ENCODE measurements around the gene PNPLA7. TPM values are rescaled to one million over a fixed set of nuclear protein-coding genes. Genes with fewer than 3 reads are reported as not detected.

PNPLA7 gene
- total and polyA plus RNA-seq, 7 experiments from 2014 or later: 2.7 to 28.9 (median 9.0) TPM

GRCh38 chr9:137459601-137460362, 90.4 kb downstream of the PNPLA7 start:
- ChIA-PET CTCF (no interaction called here), POLR2A (interaction anchor here (0.7 to 1.0 kb wide), 2 partner anchors 37 to 637 kb away, joined by 3 read pairs; partner anchors contain the start of gene EXD3)
- Histone ChIP-seq H3K27me3 (ENCODE audit: control insufficient read depth in 2 of 2, insufficient read depth in 2 of 2, low read length in 2 of 2) (no peaks in the 10 kb centered on the region), H3K36me3 (ENCODE audit: control insufficient read depth in 2 of 3, insufficient read depth in 3 of 3, low read length in 3 of 3) (peaks cover 0 to 30% (median 4%) of the 10 kb centered on the region in 3 experiments), H3K4me3 (ENCODE audit: low read length) (peak overlapping the region; percentile 67), H3K27ac (ENCODE audit: low read depth, low read length) (peak overlapping the region; percentile 93), H3K9me3 (ENCODE audit: control insufficient read depth in 2 of 3, low read length in 3 of 3) (no peaks in the 10 kb centered on the region), H3K4me1 (ENCODE audit: control insufficient read depth in 2 of 2, insufficient read depth in 2 of 2, low read length in 2 of 2) (peaks cover 36 to 48% of the 10 kb centered on the region in 2 donors)
- Mint-ChIP-seq H3K9me3 (no peaks in the 10 kb centered on the region), H3K27ac (peak overlapping the region; percentile 28 to 98 (median 91)), H3K27me3 (no peaks in the 10 kb centered on the region), H3K4me3 (peak overlapping the region; percentile 55 to 79 (median 68)), H3K36me3 (peaks cover 0 to 4% (median 0%) of the 10 kb centered on the region in 5 donors), H3K4me1 (peaks cover 0 to 49% (median 29%) of the 10 kb centered on the region in 7 donors)
- intact Hi-C loops (cut with micrococcal nuclease): loop anchor here (1.0 to 10.0 kb wide), 7 partner anchors 9 to 1215 kb away; partner anchors contain the start of genes EXD3 (in 2 of the 2), MRPL41 (in 2 of the 2), NOXA1 (in 2 of the 2) and ARRDC1 (in 1 of the 2)
- no peak for ATAC-seq
- no peak for DNase-seq

GRCh38 chr9:137459152-137459600, 91.0 kb downstream of the PNPLA7 start, which contains the start of gene NSMF:
Gene NSMF, minus strand, starts transcription at chr9:137459334. Its CDS starts 232 bp downstream, at chr9:137459102.
- ATAC-seq (peak; percentile 89), DNase-seq (peak; percentile 90 to 99 (median 95))
- H3K27me3 ChIP-seq (ENCODE audit: control insufficient read depth in 2 of 2, insufficient read depth in 2 of 2, low read length in 2 of 2): no peaks in the 10 kb centered on the region
- peak within 1 kb of the TSS; percentile 93 for H3K27ac ChIP-seq (ENCODE audit: low read depth, low read length)
- H3K4me1 ChIP-seq (ENCODE audit: control insufficient read depth in 2 of 2, insufficient read depth in 2 of 2, low read length in 2 of 2): peaks cover 36 to 54% of the 10 kb centered on the region in 2 donors
- Mint-ChIP-seq H3K9me3 (no peaks in the 10 kb centered on the region), H3K27ac (peak within 1 kb of the TSS; percentile 28 to 98 (median 91)), H3K36me3 (peaks cover 0 to 4% (median 0%) of the 10 kb centered on the region in 5 donors), H3K27me3 (no peaks in the 10 kb centered on the region), H3K4me1 (peaks cover 0 to 55% (median 33%) of the 10 kb centered on the region in 7 donors), H3K4me3 (peak within 1 kb of the TSS; percentile 55 to 79 (median 68))
- H3K9me3 ChIP-seq (ENCODE audit: control insufficient read depth in 2 of 3, low read length in 3 of 3): no peaks in the 10 kb centered on the region
- intact Hi-C loops (cut with micrococcal nuclease): loop anchor here (1.0 to 10.0 kb wide), 6 partner anchors 9 to 1214 kb away; partner anchors contain the start of genes EXD3 (in 2 of the 2), NOXA1 (in 2 of the 2), ARRDC1 (in 1 of the 2) and MRPL41 (in 1 of the 2)
- H3K36me3 ChIP-seq (ENCODE audit: control insufficient read depth in 2 of 3, insufficient read depth in 3 of 3, low read length in 3 of 3): peaks cover 0 to 30% (median 4%) of the 10 kb centered on the region in 3 experiments
- ChIA-PET CTCF (interaction anchor here (0.6 kb wide), 1 partner anchor 67 kb away, joined by 3 read pairs; no protein-coding TSS in a partner anchor), POLR2A (interaction anchor here (0.7 to 1.0 kb wide), 2 partner anchors 37 to 636 kb away, joined by 3 read pairs; partner anchors contain the start of gene EXD3)
- H3K4me3 ChIP-seq (ENCODE audit: low read length): peak within 1 kb of the TSS; percentile 67

DNA sequence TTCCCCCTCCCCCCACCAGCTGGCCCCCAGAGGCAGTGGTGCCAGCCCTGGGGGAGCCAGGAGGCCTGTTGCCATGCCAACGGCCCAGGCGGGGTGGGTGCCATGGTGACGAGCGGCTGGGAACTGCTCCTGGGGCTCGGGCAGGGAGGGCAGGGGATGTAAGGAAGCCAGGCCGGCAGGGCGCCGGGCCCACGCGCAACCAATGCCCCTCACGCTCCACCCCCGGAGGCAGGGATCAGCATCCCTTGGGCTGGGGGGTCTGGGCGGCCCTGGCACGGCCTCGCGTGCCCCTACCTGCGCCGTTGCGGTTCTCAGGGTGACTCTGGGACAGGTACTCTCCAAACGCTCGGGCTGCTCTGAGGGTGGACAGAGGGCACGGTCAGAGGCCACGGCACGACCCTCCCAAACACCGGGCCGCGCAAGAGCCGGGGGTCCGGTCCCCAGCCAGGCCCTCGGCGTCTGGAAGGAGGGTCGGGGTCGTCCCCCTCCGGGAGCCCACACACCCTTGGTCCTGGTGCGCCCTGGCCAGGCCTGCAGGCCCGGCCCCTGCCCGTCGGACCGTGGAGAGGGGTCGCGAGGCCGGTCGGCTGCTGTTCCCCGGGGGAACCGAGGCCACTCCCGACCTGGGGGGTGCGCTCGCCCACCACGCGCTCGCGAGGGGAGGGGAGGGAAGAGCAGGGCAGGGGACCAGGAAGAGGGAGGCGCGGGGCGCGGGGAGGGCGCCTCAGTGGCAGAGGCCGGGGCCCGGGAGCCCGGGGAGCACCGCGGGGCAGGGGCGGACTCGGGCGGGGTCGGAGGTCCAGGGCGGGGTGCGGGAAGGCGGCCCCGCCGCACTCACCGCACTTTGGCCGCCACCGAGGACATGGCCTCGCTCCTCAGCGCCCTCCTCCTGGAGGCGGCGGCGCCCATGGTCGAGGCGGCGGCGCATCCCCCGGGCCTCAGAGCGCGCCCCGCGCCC, 91.7 kb downstream of the PNPLA7 start:
- Mint-ChIP-seq H3K36me3 (peaks cover 0 to 7% (median 0%) of the 10 kb centered on the region in 5 donors), H3K27me3 (no peaks in the 10 kb centered on the region), H3K27ac (no peak overlapping the region), H3K4me1 (peaks cover 0 to 61% (median 36%) of the 10 kb centered on the region in 7 donors), H3K4me3 (peak overlapping the region in 5 of 10 donors; percentile 28 to 69 (median 56)), H3K9me3 (no peaks in the 10 kb centered on the region)
- intact Hi-C loops (cut with micrococcal nuclease): loop anchor here (1.0 to 10.0 kb wide), 6 partner anchors 8 to 1214 kb away; partner anchors contain the start of genes EXD3 (in 2 of the 2), NOXA1 (in 2 of the 2), ARRDC1 (in 1 of the 2) and MRPL41 (in 1 of the 2)
- peak; percentile 8 for ATAC-seq
- ChIA-PET CTCF (interaction anchor here (0.6 kb wide), 1 partner anchor 67 kb away, joined by 3 read pairs; no protein-coding TSS in a partner anchor), POLR2A (interaction anchor here (1.0 kb wide), 1 partner anchor 36 kb away, joined by 3 read pairs; the partner anchor contains the start of gene EXD3)
- Histone ChIP-seq H3K27ac (ENCODE audit: low read depth, low read length) (peak overlapping the region; percentile 93), H3K36me3 (ENCODE audit: control insufficient read depth in 2 of 3, insufficient read depth in 3 of 3, low read length in 3 of 3) (peaks cover 0 to 30% (median 4%) of the 10 kb centered on the region in 3 experiments), H3K9me3 (ENCODE audit: control insufficient read depth in 2 of 3, low read length in 3 of 3) (no peaks in the 10 kb centered on the region), H3K4me1 (ENCODE audit: control insufficient read depth in 2 of 2, insufficient read depth in 2 of 2, low read length in 2 of 2) (peaks cover 39 to 55% of the 10 kb centered on the region in 2 donors), H3K4me3 (ENCODE audit: low read length) (peak overlapping the region; percentile 48), H3K27me3 (ENCODE audit: control insufficient read depth in 2 of 2, insufficient read depth in 2 of 2, low read length in 2 of 2) (no peaks in the 10 kb centered on the region)
- DNase-seq: peak in 1 of 9 donors; percentile 7

- no peaks in the 10 kb centered on the region for H3K9me3 ChIP-seq (ENCODE audit: control insufficient read depth in 2 of 3, low read length in 3 of 3)
- peaks cover 42 to 55% of the 10 kb centered on the region in 2 donors for H3K4me1 ChIP-seq (ENCODE audit: control insufficient read depth in 2 of 2, insufficient read depth in 2 of 2, low read length in 2 of 2)
- Mint-ChIP-seq H3K4me3 (peak overlapping the region in 9 of 10 donors; percentile 29 to 73 (median 57)), H3K4me1 (peaks cover under 1 to 61% (median 36%) of the 10 kb centered on the region in 7 donors), H3K36me3 (peaks cover 0 to 8% (median 0%) of the 10 kb centered on the region in 5 donors), H3K27ac (peak overlapping the region in 3 of 9 donors; percentile 19 to 33 (median 32)), H3K27me3 (no peaks in the 10 kb centered on the region), H3K9me3 (no peaks in the 10 kb centered on the region)
- intact Hi-C loops (cut with micrococcal nuclease): loop anchor here in 1 of 2 donors (5.0 to 10.0 kb wide), 2 partner anchors 135 to 1213 kb away; partner anchors contain the start of genes QSOX2 and ZMYND19
- H3K27me3 ChIP-seq (ENCODE audit: control insufficient read depth in 2 of 2, insufficient read depth in 2 of 2, low read length in 2 of 2): no peaks in the 10 kb centered on the region
- ATAC-seq (no peak), DNase-seq (peak in 1 of 9 donors; percentile 13)
- POLR2A ChIA-PET: no interaction called here
- no peak overlapping the region for H3K27ac ChIP-seq (ENCODE audit: low read depth, low read length)
- H3K36me3 ChIP-seq (ENCODE audit: control insufficient read depth in 2 of 3, insufficient read depth in 3 of 3, low read length in 3 of 3): peaks cover 0 to 30% (median 4%) of the 10 kb centered on the region in 3 experiments
- H3K4me3 ChIP-seq (ENCODE audit: low read length): no peak overlapping the region
- CTCF ChIA-PET: interaction anchor here (1.3 kb wide), 1 partner anchor 12 kb away, joined by 3 read pairs; no protein-coding TSS in a partner anchor
Observed at GRCh38 chr9:137457406-137458193, 92.6 kb downstream of the PNPLA7 start.

GRCh38 chr9:137456864-137457405, 93.3 kb downstream of the PNPLA7 start:
- ChIA-PET POLR2A (no interaction called here), CTCF (interaction anchor here (0.6 to 1.3 kb wide), 2 partner anchors 12 to 176 kb away, joined by 3 read pairs; no protein-coding TSS in a partner anchor)
- ATAC-seq: no peak
- Mint-ChIP-seq H3K27ac (peak overlapping the region in 3 of 9 donors; percentile 17 to 75 (median 29)), H3K4me1 (peaks cover 5 to 65% (median 41%) of the 10 kb centered on the region in 7 donors), H3K9me3 (no peaks in the 10 kb centered on the region), H3K27me3 (no peaks in the 10 kb centered on the region), H3K36me3 (peaks cover 0 to 10% (median 0%) of the 10 kb centered on the region in 5 donors), H3K4me3 (peak overlapping the region in 9 of 10 donors; percentile 21 to 73 (median 41))
- H3K27me3 ChIP-seq (ENCODE audit: control insufficient read depth in 2 of 2, insufficient read depth in 2 of 2, low read length in 2 of 2): no peaks in the 10 kb centered on the region
- no peak overlapping the region for H3K27ac ChIP-seq (ENCODE audit: low read depth, low read length)
- peaks cover 44 to 57% of the 10 kb centered on the region in 2 donors for H3K4me1 ChIP-seq (ENCODE audit: control insufficient read depth in 2 of 2, insufficient read depth in 2 of 2, low read length in 2 of 2)
- peaks cover 0 to 30% (median 4%) of the 10 kb centered on the region in 3 experiments for H3K36me3 ChIP-seq (ENCODE audit: control insufficient read depth in 2 of 3, insufficient read depth in 3 of 3, low read length in 3 of 3)
- no peak overlapping the region for H3K4me3 ChIP-seq (ENCODE audit: low read length)
- peak in 1 of 9 donors; percentile 5 for DNase-seq
- intact Hi-C loops (cut with micrococcal nuclease): loop anchor here in 1 of 2 donors (5.0 to 10.0 kb wide), 2 partner anchors 135 to 1212 kb away; partner anchors contain the start of genes QSOX2 and ZMYND19
- no peaks in the 10 kb centered on the region for H3K9me3 ChIP-seq (ENCODE audit: control insufficient read depth in 2 of 3, low read length in 3 of 3)

Data from naive thymus-derived CD4-positive, alpha-beta T cell (primary cell).